Gastroesophageal sphincter (tissue), 4 donors: ENCODE measurements around the gene MDGA2. TPM values are rescaled to one million over a fixed set of nuclear protein-coding genes. Genes with fewer than 3 reads are reported as not detected.

Experiments used
- ATAC-seq: fragments of 150-250 bp; one replicate; pipeline ENCODE4 v1.9.1; 2016; ENCODE audit warnings: mild to moderate bottlenecking, moderate library complexity
- H3K27ac ChIP-seq, 4 donors: fragments of 200-600 bp; sonication (generic) in 3 of 4; 1 replicate in 3 of 4; 2 replicates in 1 of 4; pipeline ENCODE4 v1.5.1; 2016 to 2019
- H3K27me3 ChIP-seq: fragments of 200-600 bp; sonication (generic); one replicate; pipeline ENCODE4 v1.5.1; 2019
- H3K36me3 ChIP-seq, 2 donors: fragments of 200-600 bp; sonication (generic); one replicate each; pipeline ENCODE4 v1.5.1; 2019; ENCODE audit warnings: control low read depth in 1 of 2
- H3K4me1 ChIP-seq, 3 donors: fragments of 200-600 bp; sonication (generic); 1 replicate in 2 of 3; 2 replicates in 1 of 3; pipeline ENCODE4 v1.5.1; 2016 to 2019; ENCODE audit warnings: control low read depth in 2 of 3
- H3K4me3 ChIP-seq, 2 donors: fragments of 200-600 bp; sonication (generic); one replicate each; pipeline ENCODE4 v1.5.1; 2019; ENCODE audit warnings: mild to moderate bottlenecking in 1 of 2, moderate library complexity in 1 of 2
- H3K9me3 ChIP-seq, 3 donors: fragments of 200-600 bp; sonication (generic); one replicate each; pipeline ENCODE4 v1.5.1; 2017 to 2019; ENCODE audit warnings: control low read depth in 2 of 3
- CTCF ChIP-seq, 4 experiments: fragments of 200-600 bp in 2 of 4; fragments of 450-650 bp in 2 of 4; sonication (generic) in 1 of 4; IDR thresholded peaks; one replicate each; pipeline ENCODE4 v1.5.1; 2017 to 2019; ENCODE audit warnings: antibody characterized with exemption in 4 of 4, mild to moderate bottlenecking in 2 of 4, moderate library complexity in 2 of 4
- EP300 ChIP-seq: sonication (generic); formaldehyde crosslinking; IDR thresholded peaks from one replicate; pipeline ENCODE4 v1.6.1; 2017; ENCODE audit warnings: antibody characterized with exemption, mild to moderate bottlenecking
- POLR2A ChIP-seq, 2 donors: fragments of 450-650 bp; IDR thresholded peaks; one replicate each; pipeline ENCODE4 v1.6.1; 2017; ENCODE audit warnings: antibody characterized with exemption in 2 of 2, mild to moderate bottlenecking in 2 of 2, moderate library complexity in 1 of 2
- POLR2AphosphoS5 ChIP-seq: sonication (generic); formaldehyde crosslinking; IDR thresholded peaks from one replicate; pipeline ENCODE4 v1.6.1; 2017; ENCODE audit warnings: antibody characterized with exemption
- WGBS, 2 donors: methylation state at CpG; one replicate each; pipeline ENCODE4 v1.1.5; 2018; ENCODE audit warnings: low coverage in 1 of 2; 5-methylcytosine and 5-hydroxymethylcytosine counted together
- total RNA-seq, 4 donors: library from RNA; depleted of rRNA; stranded (reverse); fragments of >200 nt; gene quantifications; one replicate each; pipeline ENCODE4 v1.1.0, GENCODE V29; 2016

MDGA2 gene
- total RNA-seq, 4 donors from 2014 or later, result 0.40 TPM; not detected in 3

DNA sequence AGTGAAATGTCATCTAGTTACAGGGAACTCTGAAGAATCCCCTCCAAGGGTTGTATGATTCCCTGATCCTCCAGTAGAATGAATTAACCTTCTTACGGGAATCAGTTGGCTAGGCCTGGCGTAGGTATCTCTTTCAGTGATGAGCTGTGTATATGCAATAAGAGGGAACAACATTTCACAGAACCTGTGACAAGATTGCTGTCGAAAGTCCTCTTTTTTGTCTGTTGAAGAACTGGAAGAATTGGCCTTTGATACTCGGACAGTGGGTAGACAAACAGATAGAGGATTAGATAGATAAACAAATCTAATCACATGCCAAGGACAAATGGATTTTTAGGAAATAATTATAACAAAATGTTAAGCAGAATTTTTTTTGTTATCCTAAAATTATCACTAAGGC lies 184.6 kb downstream of the MDGA2 start:
- TF ChIP-seq EP300 (no peak), CTCF (IDR thresholded peaks at IDR 0.05) (no peak), POLR2AphosphoS5 (no peak), POLR2A (IDR thresholded peaks at IDR 0.05) (no peak)

GRCh38 chr14:47490353-47490752 lies 185.1 kb downstream of the MDGA2 start:
- no peaks in the 10 kb centered on the region for H3K9me3 ChIP-seq
- H3K36me3 ChIP-seq, result no peaks in the 10 kb centered on the region
- no peaks in the 10 kb centered on the region for H3K27me3 ChIP-seq
- H3K4me1 ChIP-seq, result no peaks in the 10 kb centered on the region
- ATAC-seq, result no peak
- TF ChIP-seq POLR2A (IDR thresholded peaks at IDR 0.05) (no peak), POLR2AphosphoS5 (no peak), CTCF (IDR thresholded peaks at IDR 0.05) (no peak), EP300 (no peak)
- H3K4me3 ChIP-seq, result no peak overlapping the region
- H3K27ac ChIP-seq, result no peak overlapping the region
- WGBS, 2 donors, result 47 to 56% methylated on average over 3 of the region's 3 CpGs

More for the DNA sequence above, 184.6 kb downstream of the MDGA2 start:
- no peak overlapping the region for H3K27ac ChIP-seq
- H3K4me3 ChIP-seq, result no peak overlapping the region
- H3K9me3 ChIP-seq, result no peaks in the 10 kb centered on the region
- no peaks in the 10 kb centered on the region for H3K36me3 ChIP-seq
- no peaks in the 10 kb centered on the region for H3K27me3 ChIP-seq
- H3K4me1 ChIP-seq, result no peaks in the 10 kb centered on the region
- WGBS, 2 donors, result 77 to 85% methylated on average over 4 of the region's 4 CpGs
- no peak for ATAC-seq

- WGBS, 2 donors, result 71% methylated on average over 1 to 2 of the region's 2 CpGs
- TF ChIP-seq POLR2AphosphoS5, result no peak
- TF ChIP-seq EP300, result no peak
- no peak for TF ChIP-seq CTCF (IDR thresholded peaks at IDR 0.05)
- TF ChIP-seq POLR2A (IDR thresholded peaks at IDR 0.05), result no peak
- ATAC-seq, result no peak
- Histone ChIP-seq H3K9me3 (no peaks in the 10 kb centered on the region), H3K27me3 (no peaks in the 10 kb centered on the region), H3K4me3 (no peak overlapping the region), H3K36me3 (no peaks in the 10 kb centered on the region), H3K27ac (no peak overlapping the region), H3K4me1 (no peaks in the 10 kb centered on the region)
Observed at GRCh38 chr14:47485421-47485820, 190.0 kb downstream of the MDGA2 start.

DNA sequence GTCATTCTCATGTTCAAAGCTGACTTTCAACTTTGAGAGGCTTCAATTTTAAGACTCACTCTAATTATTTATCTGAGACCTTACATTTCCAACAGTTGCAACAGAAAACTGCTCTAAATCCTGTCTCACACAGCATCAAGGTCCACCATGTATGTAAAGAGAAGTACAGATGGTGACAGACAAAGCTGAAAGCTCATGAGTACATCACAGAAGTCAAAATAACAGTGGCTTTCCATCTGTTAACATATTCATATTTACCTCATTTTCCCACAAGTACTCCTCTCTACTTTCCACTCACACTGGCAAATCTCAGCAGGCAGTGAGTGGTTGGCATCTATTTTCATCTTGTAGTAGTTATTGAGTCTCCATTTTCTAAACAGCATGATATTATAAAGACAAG lies 192.0 kb downstream of the MDGA2 start:
- Histone ChIP-seq H3K27ac (no peak overlapping the region), H3K27me3 (no peaks in the 10 kb centered on the region), H3K9me3 (no peaks in the 10 kb centered on the region), H3K4me1 (no peaks in the 10 kb centered on the region), H3K36me3 (no peaks in the 10 kb centered on the region), H3K4me3 (no peak overlapping the region)
- TF ChIP-seq EP300 (no peak), CTCF (IDR thresholded peaks at IDR 0.05) (no peak), POLR2AphosphoS5 (no peak), POLR2A (IDR thresholded peaks at IDR 0.05) (no peak)
- no peak for ATAC-seq

- Histone ChIP-seq H3K27ac (no peak overlapping the region), H3K4me1 (no peaks in the 10 kb centered on the region), H3K9me3 (no peaks in the 10 kb centered on the region), H3K36me3 (no peaks in the 10 kb centered on the region), H3K27me3 (no peaks in the 10 kb centered on the region), H3K4me3 (no peak overlapping the region)
- 33 to 57% methylated on average over 2 of the region's 2 CpGs for WGBS, 2 donors
- no peak for ATAC-seq
- TF ChIP-seq POLR2A (IDR thresholded peaks at IDR 0.05), result no peak
- TF ChIP-seq POLR2AphosphoS5, result no peak
- TF ChIP-seq EP300, result no peak
- TF ChIP-seq CTCF (IDR thresholded peaks at IDR 0.05), result no peak
Observed at GRCh38 chr14:47471075-47471474, 204.3 kb downstream of the MDGA2 start.
